Loucy (cell line): ENCODE data around the gene PET117.
"Not testable (repeated sequence)": the region's sequence is repeated elsewhere in the genome, so short reads cannot be mapped to it uniquely, and the experiment has no call there.

ENCODE experiments used
- H2AFZ ChIP-seq: fragments of 200-600 bp; sonication (generic); 2 replicates; pipeline ENCODE4 v1.6.0; 2016; ENCODE audit warnings: antibody characterized with exemption, mild to moderate bottlenecking, low read length, moderate library complexity
- H3F3A ChIP-seq: fragments of 200-600 bp; 2 replicates; pipeline ENCODE4 v1.6.0; 2016; ENCODE audit warnings: antibody characterized with exemption, low read depth, mild to moderate bottlenecking
- H3K27me3 ChIP-seq: fragments of 200-600 bp; sonication (generic); 2 replicates; pipeline ENCODE4 v1.6.1; 2014; ENCODE audit warnings: low read length, mild to moderate bottlenecking; ENCODE audit not compliant: insufficient read depth, poor library complexity, severe bottlenecking
- H3K36me3 ChIP-seq: fragments of 200-600 bp; sonication (generic); 2 replicates; pipeline ENCODE4 v1.6.1; 2016; ENCODE audit warnings: low read length; ENCODE audit not compliant: insufficient read depth
- H3K4me1 ChIP-seq: fragments of 200-600 bp; sonication (generic); 2 replicates; pipeline ENCODE4 v1.5.1; 2014; ENCODE audit warnings: low read length, mild to moderate bottlenecking; ENCODE audit not compliant: insufficient read depth, poor library complexity, severe bottlenecking
- H3K4me2 ChIP-seq: fragments of 200-600 bp; sonication (generic); 2 replicates; pipeline ENCODE4 v1.6.0; 2014; ENCODE audit warnings: antibody characterized with exemption, low read length, low read depth, mild to moderate bottlenecking; ENCODE audit not compliant: poor library complexity, severe bottlenecking
- H3K4me3 ChIP-seq: fragments of 200-600 bp; sonication (generic); 2 replicates; pipeline ENCODE4 v1.5.1; 2014; ENCODE audit warnings: low read length, mild to moderate bottlenecking, mixed read lengths; ENCODE audit not compliant: poor library complexity, severe bottlenecking
- H3K79me2 ChIP-seq: fragments of 200-600 bp; sonication (generic); 2 replicates; pipeline ENCODE4 v1.6.1; 2014; ENCODE audit warnings: low read length; ENCODE audit not compliant: insufficient read depth
- H3K9ac ChIP-seq: fragments of 200-600 bp; sonication (generic); 2 replicates; pipeline ENCODE4 v1.6.0; 2014; ENCODE audit warnings: mild to moderate bottlenecking, low read depth, low read length, moderate library complexity; ENCODE audit not compliant: poor library complexity, severe bottlenecking
- H3K9me2 ChIP-seq: fragments of 200-600 bp; sonication (generic); replicated peaks from 2 replicates; pipeline ENCODE4 v1.6.1; 2016; ENCODE audit warnings: low read depth, low read length, mixed read lengths
- H3K9me3 ChIP-seq: fragments of 200-600 bp; sonication (generic); 2 replicates; pipeline ENCODE4 v1.6.1; 2014; ENCODE audit warnings: mild to moderate bottlenecking, antibody characterized with exemption, low read length, low read depth; ENCODE audit not compliant: insufficient read depth
- H4K20me1 ChIP-seq: fragments of 200-600 bp; sonication (generic); 2 replicates; pipeline ENCODE4 v1.6.0; 2014; ENCODE audit warnings: antibody characterized with exemption, low read length, mild to moderate bottlenecking; ENCODE audit not compliant: insufficient read depth, poor library complexity, severe bottlenecking
- CTCF ChIP-seq: fragments of 200-600 bp; sonication (generic); conservative IDR thresholded peaks from 2 replicates; pipeline ENCODE4 v1.5.1; 2014; ENCODE audit warnings: mild to moderate bottlenecking, antibody characterized with exemption, low read length
- EZH2phosphoT487 ChIP-seq: fragments of 200-600 bp; IDR thresholded peaks from 2 replicates; pipeline ENCODE4 v1.6.1; 2018; ENCODE audit warnings: antibody characterized with exemption, mild to moderate bottlenecking, moderate library complexity, borderline replicate concordance

PET117 gene

DNA sequence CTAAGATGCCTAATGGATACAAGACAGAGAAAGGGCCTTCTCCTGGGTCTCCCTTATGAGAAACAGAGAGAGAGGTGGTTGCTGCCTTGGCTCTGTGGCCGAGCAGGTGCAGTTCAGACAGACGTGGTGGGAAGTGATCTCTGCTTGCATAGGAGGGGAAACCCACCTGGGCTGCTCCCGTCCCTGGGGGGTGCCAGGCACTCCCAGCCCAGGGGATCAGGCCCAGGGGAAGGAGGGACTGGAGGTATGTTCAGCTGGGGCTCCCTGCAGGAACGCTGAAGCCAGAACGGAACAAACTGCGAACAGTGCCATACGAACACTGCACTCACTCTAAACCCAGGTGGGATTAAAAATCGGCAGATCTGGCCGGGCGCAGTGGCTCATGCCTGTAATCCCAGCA lies 44.3 kb upstream of the PET117 start:
- no peaks in the 10 kb centered on the region for H3K9me2 ChIP-seq
- H3K9me3 ChIP-seq: no peaks in the 10 kb centered on the region
- H2AFZ ChIP-seq: no peak overlapping the region
- H3K4me3 ChIP-seq: no peak overlapping the region
- TF ChIP-seq CTCF: no peak
- no peak for TF ChIP-seq EZH2phosphoT487
- no peaks in the 10 kb centered on the region for H3K4me1 ChIP-seq
- no peaks in the 10 kb centered on the region for H3K36me3 ChIP-seq
- H3K27me3 ChIP-seq: no peaks in the 10 kb centered on the region
- H4K20me1 ChIP-seq: no peaks in the 10 kb centered on the region
- no peaks in the 10 kb centered on the region for H3K79me2 ChIP-seq
- no peak overlapping the region for H3K9ac ChIP-seq
- no peak overlapping the region for H3K4me2 ChIP-seq
- no peaks in the 10 kb centered on the region for H3F3A ChIP-seq

DNA sequence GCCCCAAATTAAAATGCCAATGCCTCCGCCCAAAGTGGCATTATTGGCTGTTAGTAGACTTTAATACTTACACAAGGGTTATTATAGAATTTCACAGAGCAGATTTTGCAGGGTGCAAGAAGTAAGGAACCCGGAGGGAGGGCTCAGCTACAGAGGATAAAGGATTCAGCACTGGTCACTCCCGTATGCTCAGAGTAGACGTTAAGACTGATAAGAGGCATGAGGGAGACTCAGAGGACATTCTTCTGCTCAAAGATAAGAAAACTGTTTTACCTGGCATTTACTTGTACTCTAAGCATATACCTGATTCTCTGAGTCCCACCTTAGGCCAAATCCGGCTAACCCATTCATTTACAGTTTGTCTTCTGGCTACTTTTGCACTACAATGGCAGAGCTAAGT lies 43.5 kb upstream of the PET117 start:
- Histone ChIP-seq H2AFZ (no peak overlapping the region), H3K4me3 (no peak overlapping the region), H4K20me1 (no peaks in the 10 kb centered on the region), H3F3A (no peaks in the 10 kb centered on the region), H3K36me3 (no peaks in the 10 kb centered on the region), H3K27me3 (no peaks in the 10 kb centered on the region), H3K79me2 (no peaks in the 10 kb centered on the region), H3K9ac (no peak overlapping the region), H3K4me1 (no peaks in the 10 kb centered on the region), H3K4me2 (no peak overlapping the region), H3K9me3 (no peaks in the 10 kb centered on the region), H3K9me2 (no peaks in the 10 kb centered on the region)
- no peak for TF ChIP-seq CTCF
- TF ChIP-seq EZH2phosphoT487: no peak

GRCh38 chr20:18100569-18100968 lies 37.1 kb upstream of the PET117 start:
- not testable (repeated sequence) for H4K20me1 ChIP-seq, H3K9ac ChIP-seq, H3K79me2 ChIP-seq, H3K27me3 ChIP-seq, H3K36me3 ChIP-seq, H2AFZ ChIP-seq, H3K9me3 ChIP-seq, H3K4me3 ChIP-seq, H3K4me1 ChIP-seq, H3K9me2 ChIP-seq, H3F3A ChIP-seq, H3K4me2 ChIP-seq

DNA sequence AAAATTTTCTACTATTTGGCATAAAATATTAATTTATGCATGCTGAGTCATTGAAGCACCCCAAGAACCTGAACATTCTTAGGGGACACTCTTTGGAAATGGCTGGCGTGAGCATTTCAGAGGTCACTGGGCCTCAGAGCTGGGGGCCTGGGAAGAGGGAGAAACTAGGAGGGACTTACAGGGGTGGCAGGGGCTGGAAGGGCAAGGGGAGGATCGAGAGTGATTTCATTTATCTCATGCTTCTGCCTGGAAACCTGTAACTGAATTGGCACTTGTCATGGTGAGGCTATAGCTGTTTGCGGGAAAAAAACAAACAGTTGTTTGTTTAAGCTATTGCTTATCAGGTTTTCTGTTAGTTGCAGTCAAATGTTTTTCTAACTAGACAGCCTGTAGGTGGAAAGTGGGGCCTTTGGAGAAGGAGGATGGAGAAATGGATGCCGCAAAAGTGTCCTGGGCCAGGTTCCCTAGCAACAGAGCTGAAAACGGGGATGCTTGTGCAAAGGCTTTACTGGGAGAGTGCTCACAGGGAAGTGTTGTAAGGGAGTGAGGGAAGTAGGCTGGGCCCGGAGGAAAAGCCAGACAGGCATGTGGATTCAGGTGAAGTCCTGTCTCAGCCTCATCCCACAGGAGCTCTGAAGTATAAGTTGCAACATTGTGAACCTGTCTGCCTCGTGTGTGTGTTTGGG lies 36.4 kb upstream of the PET117 start:
- TF ChIP-seq CTCF: no peak
- TF ChIP-seq EZH2phosphoT487: no peak
- H3K9ac ChIP-seq: no peak overlapping the region
- no peaks in the 10 kb centered on the region for H3K27me3 ChIP-seq
- no peaks in the 10 kb centered on the region for H3K9me3 ChIP-seq
- no peak overlapping the region for H3K4me3 ChIP-seq
- H3K36me3 ChIP-seq: no peaks in the 10 kb centered on the region
- no peak overlapping the region for H3K4me2 ChIP-seq
- H2AFZ ChIP-seq: no peak overlapping the region
- no peaks in the 10 kb centered on the region for H4K20me1 ChIP-seq
- no peaks in the 10 kb centered on the region for H3K4me1 ChIP-seq
- no peaks in the 10 kb centered on the region for H3K79me2 ChIP-seq
- no peaks in the 10 kb centered on the region for H3K9me2 ChIP-seq
- no peaks in the 10 kb centered on the region for H3F3A ChIP-seq
